Amniotic stem cell (primary cell): ENCODE results near the gene HS3ST1.
"Not testable (repeated sequence)": the region's sequence is repeated elsewhere in the genome, so short reads cannot be mapped to it uniquely, and the experiment has no call there.

Experiments used
- DNase-seq: peaks from one replicate; lab custom pipeline; 2025; lab: John Stamatoyannopoulos, UW

The HS3ST1 gene

DNA sequence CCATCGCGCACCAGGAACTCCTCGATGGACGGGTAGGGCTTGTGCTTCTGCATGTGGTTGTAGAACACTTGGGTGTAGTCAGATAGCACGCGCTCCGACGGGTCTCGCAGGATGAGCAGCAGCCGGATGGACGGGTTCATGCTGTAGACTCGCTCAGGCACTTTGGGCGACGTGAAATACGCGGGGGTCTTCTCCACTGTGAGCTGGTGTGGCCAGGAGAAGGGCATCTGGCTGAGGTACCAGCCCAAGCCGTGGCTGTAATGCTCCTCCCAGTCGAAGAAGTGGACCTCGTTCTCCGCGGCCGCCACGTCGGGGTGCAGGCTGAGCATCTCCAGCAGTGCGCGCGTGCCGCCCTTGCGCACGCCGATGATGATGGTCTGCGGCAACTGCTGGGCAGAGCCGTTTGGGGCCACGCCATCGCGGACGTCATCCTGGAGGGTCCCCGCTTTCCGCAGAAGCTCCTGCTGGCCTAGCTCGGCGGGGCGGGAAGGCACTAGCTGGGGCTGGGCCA is 29.2 kb downstream of the HS3ST1 start:
- DNase-seq, result no peak

- no peak for DNase-seq
These were observed 30.7 kb downstream of the HS3ST1 start for GRCh38 chr4:11397819-11398610.

DNA sequence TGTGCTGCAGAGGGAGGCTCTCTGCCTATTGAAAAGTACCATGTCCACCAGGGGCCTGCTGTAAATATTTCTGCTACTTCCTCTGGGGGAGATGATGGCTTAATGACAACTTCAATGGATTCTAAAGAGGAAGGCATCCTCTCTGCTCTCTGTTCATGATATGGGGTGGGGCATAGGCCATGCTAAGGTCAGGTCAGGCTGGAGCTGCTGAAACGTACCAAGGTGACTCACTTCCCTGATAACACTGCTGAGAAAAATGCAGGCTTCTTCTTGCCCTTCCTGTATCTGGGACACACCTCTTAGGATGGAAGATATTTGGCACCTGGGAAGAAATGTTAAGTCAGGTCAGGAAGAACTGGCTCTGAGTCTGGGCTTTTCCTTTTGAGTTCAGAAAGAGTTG is 31.5 kb downstream of the HS3ST1 start:
- DNase-seq, result no peak

DNA sequence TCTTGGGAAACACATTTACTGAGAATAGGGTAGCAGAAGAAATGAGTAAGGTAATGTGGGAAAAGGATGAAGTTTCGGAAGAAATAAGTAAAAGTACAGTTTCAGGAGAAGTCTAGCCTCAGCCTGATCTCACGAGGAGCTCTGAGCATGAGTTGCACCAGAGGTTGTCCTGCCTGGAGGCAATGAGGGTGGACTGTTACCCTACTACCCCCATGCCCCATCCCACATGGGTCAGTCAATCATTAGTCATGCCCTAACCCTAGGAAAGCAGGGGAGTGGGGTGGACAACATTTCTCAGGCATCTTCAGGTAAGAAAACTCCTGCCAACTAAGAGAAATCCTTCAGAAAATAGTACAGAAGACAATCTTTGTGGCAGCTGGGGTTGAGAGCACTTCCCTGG is 35.1 kb downstream of the HS3ST1 start:
- no peak for DNase-seq

DNA sequence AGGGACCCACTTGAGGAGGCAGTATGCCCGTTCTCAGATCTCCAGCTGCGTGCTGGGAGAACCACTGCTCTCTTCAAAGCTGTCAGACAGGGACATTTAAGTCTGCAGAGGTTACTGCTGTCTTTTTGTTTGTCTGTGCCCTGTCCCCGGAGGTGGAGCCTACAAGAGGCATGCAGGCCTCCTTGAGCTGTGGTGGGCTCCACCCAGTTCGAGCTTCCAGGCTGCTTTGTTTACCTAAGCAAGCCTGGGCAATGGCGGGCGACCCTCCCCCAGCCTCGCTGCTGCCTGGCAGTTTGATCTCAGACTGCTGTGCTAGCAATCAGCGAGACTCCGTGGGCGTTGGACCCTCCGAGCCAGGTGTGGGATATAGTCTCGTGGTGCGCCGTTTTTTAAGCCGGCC is 44.6 kb downstream of the HS3ST1 start:
- not testable (repeated sequence) for DNase-seq

- DNase-seq, result no peak
These were observed 52.1 kb downstream of the HS3ST1 start for GRCh38 chr4:11376571-11376970.

GRCh38 chr4:11376146-11376545 is 52.5 kb downstream of the HS3ST1 start:
- no peak for DNase-seq

GRCh38 chr4:11368701-11369115 is 60.0 kb downstream of the HS3ST1 start:
- no peak for DNase-seq

DNA sequence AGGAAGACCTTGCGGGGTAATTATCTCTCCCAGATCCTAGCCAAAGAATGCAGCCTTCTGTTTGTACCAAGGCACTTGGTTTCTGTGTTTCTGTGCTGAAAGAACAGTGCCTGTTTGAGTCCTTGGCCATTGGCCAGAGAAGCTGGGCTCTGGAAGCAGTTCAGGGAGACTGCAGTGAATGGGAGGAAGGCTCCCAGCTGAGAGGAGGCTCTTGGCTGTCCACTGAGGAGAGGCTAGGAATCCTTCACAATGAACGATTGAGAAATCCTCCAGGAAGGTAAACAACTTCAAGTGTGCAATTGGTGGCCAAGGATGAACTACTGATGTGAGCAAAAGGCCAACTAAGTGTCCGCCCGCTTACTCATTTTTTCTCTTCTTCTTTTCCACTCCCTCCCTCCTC is 61.3 kb downstream of the HS3ST1 start:
- no peak for DNase-seq

DNA sequence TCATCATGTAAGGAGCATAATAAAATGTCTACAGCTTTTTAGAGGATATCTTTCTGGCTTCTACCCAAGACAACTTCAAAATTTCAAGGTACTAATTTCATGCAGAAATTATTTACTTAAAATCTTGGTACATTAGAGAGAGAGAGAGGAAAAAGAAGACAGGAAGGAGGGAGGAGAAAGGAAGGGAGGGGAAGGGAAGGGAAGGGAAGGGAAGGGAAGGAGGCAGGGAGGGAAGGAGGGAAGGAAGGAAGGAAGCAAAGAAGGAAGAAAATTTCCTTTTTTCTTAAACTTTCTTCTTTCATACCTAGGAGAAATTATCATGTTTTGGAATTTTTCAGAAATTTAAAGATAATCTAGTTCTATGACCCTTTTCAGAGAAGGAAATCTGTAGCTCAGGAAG is 61.8 kb downstream of the HS3ST1 start:
- DNase-seq, result no peak

GRCh38 chr4:11365039-11365438 is 63.7 kb downstream of the HS3ST1 start:
- DNase-seq, result no peak

GRCh38 chr4:11359591-11359990 is 69.1 kb downstream of the HS3ST1 start:
- DNase-seq, result no peak

GRCh38 chr4:11355226-11355625 is 73.5 kb downstream of the HS3ST1 start:
- DNase-seq, result no peak

DNA sequence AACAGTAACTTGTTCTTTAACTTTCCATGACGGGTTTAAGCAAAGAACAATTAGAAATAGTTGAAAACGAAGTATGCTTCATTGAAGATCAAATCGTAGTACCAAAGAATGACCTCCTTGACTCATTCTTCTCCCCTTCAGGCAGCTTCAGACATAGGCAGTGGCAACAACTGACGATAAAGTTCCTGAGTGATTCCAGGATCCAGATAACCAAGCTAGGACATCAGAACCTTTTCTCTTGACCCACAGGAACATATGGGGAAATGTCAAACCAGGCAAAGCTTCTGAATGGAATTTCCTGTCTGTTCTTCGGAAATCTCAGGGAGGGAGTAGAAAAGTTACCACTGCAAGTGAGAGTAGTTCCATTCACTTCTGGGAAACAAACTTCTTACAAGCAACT is 74.2 kb downstream of the HS3ST1 start:
- no peak for DNase-seq

- DNase-seq, result no peak
These were observed 80.1 kb downstream of the HS3ST1 start for GRCh38 chr4:11348449-11349088.

GRCh38 chr4:11344916-11345315 is 83.8 kb downstream of the HS3ST1 start:
- DNase-seq, result no peak

- no peak for DNase-seq
These were observed 85.2 kb downstream of the HS3ST1 start for GRCh38 chr4:11343536-11343935.
